Tibial artery (tissue), 4 donors: ENCODE results near the gene ISYNA1.

Source experiments
- DNase-seq, 2 donors: peaks; one replicate each; pipeline ENCODE4 v3.0.0-alpha.2; 2019
- H3K27ac ChIP-seq, 2 donors: fragments of 200-600 bp; sonication (generic) in 1 of 2; 1 replicate in 1 of 2; 2 replicates in 1 of 2; pipeline ENCODE4 v1.5.1; 2018 to 2019; ENCODE audit warnings: mild to moderate bottlenecking in 1 of 2
- H3K27me3 ChIP-seq, 2 donors: fragments of 200-600 bp; sonication (generic) in 1 of 2; one replicate each; pipeline versions ENCODE4 v1.5.1 to v1.6.0; 2016 to 2019
- H3K36me3 ChIP-seq, 3 donors: fragments of 200-600 bp; sonication (generic) in 2 of 3; one replicate each; pipeline ENCODE4 v1.5.1; 2016 to 2019; ENCODE audit warnings: mild to moderate bottlenecking in 2 of 3
- H3K4me1 ChIP-seq, 4 donors: fragments of 200-600 bp; sonication (generic) in 2 of 4; 1 replicate in 3 of 4; 2 replicates in 1 of 4; pipeline ENCODE4 v1.5.1; 2016 to 2019
- H3K4me3 ChIP-seq, 2 donors: fragments of 200-600 bp; sonication (generic) in 1 of 2; 1 replicate in 1 of 2; 2 replicates in 1 of 2; pipeline ENCODE4 v1.5.1; 2018 to 2019; ENCODE audit warnings: mild to moderate bottlenecking in 2 of 2
- H3K9me3 ChIP-seq, 3 donors: fragments of 200-600 bp; sonication (generic) in 1 of 3; one replicate each; pipeline ENCODE4 v1.5.1; 2016 to 2019
- CTCF ChIP-seq, 2 experiments: fragments of 200-600 bp in 1 of 2; fragments of 450-650 bp in 1 of 2; IDR thresholded peaks; one replicate each; pipeline ENCODE4 v1.5.1; 2017 to 2019; ENCODE audit warnings: antibody characterized with exemption in 2 of 2, mild to moderate bottlenecking in 1 of 2, moderate library complexity in 1 of 2
- intact Hi-C: fragments of 100-400 bp; cut with DNase I; formaldehyde crosslinking; loops from one replicate; pipeline ENCODE4 v1.15.0; 2023; ENCODE audit warnings: low total_unique reads

ISYNA1 gene

GRCh38 chr19:18401580-18402112 lies 36.3 kb downstream of the ISYNA1 start:
- Histone ChIP-seq H3K27me3 (peaks cover 0 to 37% of the 10 kb centered on the region in 2 donors), H3K9me3 (no peaks in the 10 kb centered on the region), H3K4me1 (no peaks in the 10 kb centered on the region), H3K36me3 (no peaks in the 10 kb centered on the region), H3K27ac (no peak overlapping the region), H3K4me3 (no peak overlapping the region)
- no peak for TF ChIP-seq CTCF (IDR thresholded peaks at IDR 0.05)
- intact Hi-C loops, result loop anchor here (10.0 kb wide), 1 partner anchor 137 kb away; no protein-coding TSS in a partner anchor
- DNase-seq, result peak; percentile 77 to 79

- Histone ChIP-seq H3K36me3 (no peaks in the 10 kb centered on the region), H3K27ac (no peak overlapping the region), H3K4me1 (no peaks in the 10 kb centered on the region), H3K4me3 (no peak overlapping the region), H3K27me3 (peaks cover 0 to 47% of the 10 kb centered on the region in 2 donors), H3K9me3 (no peaks in the 10 kb centered on the region)
- TF ChIP-seq CTCF (IDR thresholded peaks at IDR 0.05), result no peak
- DNase-seq, result peak in 1 of 2 donors; percentile 64
- intact Hi-C loops, result loop anchor here (5.0 kb wide), 1 partner anchor 47 kb away; no protein-coding TSS in a partner anchor
These were observed 38.9 kb downstream of the ISYNA1 start for GRCh38 chr19:18399008-18399407.

- Histone ChIP-seq H3K36me3 (no peaks in the 10 kb centered on the region), H3K9me3 (no peaks in the 10 kb centered on the region), H3K4me1 (no peaks in the 10 kb centered on the region), H3K4me3 (peak within 1 kb of the TSS; percentile 34 to 39), H3K27me3 (peaks cover 0 to 40% of the 10 kb centered on the region in 2 donors), H3K27ac (no peak within 1 kb of the TSS)
- intact Hi-C loops, result loop anchor here (5.0 kb wide), 1 partner anchor 45 kb away; no protein-coding TSS in a partner anchor
- peak; percentile 59 to 78 for DNase-seq
- TF ChIP-seq CTCF (IDR thresholded peaks at IDR 0.05), result no peak
These were observed 40.4 kb downstream of the ISYNA1 start, which contains the start of gene LRRC25 for GRCh38 chr19:18397242-18398202. Gene LRRC25 (minus strand): TSS chr19:18397622. CDS start chr19:18396963, 659 bp downstream.

- TF ChIP-seq CTCF (IDR thresholded peaks at IDR 0.05), result no peak
- Histone ChIP-seq H3K36me3 (no peaks in the 10 kb centered on the region), H3K9me3 (no peaks in the 10 kb centered on the region), H3K4me1 (no peaks in the 10 kb centered on the region), H3K27ac (no peak overlapping the region), H3K4me3 (peak overlapping the region; percentile 34 to 39), H3K27me3 (peaks cover 0 to 32% of the 10 kb centered on the region in 2 donors)
- intact Hi-C loops, result loop anchor here (5.0 kb wide), 1 partner anchor 44 kb away; no protein-coding TSS in a partner anchor
- no peak for DNase-seq
These were observed 41.3 kb downstream of the ISYNA1 start for GRCh38 chr19:18396471-18397241.

GRCh38 chr19:18393836-18394235 lies 44.1 kb downstream of the ISYNA1 start:
- TF ChIP-seq CTCF (IDR thresholded peaks at IDR 0.05), result no peak
- DNase-seq, result peak in 1 of 2 donors; percentile 54
- H3K4me1 ChIP-seq, result peaks cover 0 to under 1% (median 0%) of the 10 kb centered on the region in 4 donors
- no peaks in the 10 kb centered on the region for H3K9me3 ChIP-seq
- intact Hi-C loops, result no loop called here
- H3K36me3 ChIP-seq, result no peaks in the 10 kb centered on the region
- no peak overlapping the region for H3K27ac ChIP-seq
- H3K4me3 ChIP-seq, result no peak overlapping the region
- H3K27me3 ChIP-seq, result peaks cover 0 to 32% of the 10 kb centered on the region in 2 donors
